DOHH2 (cell line): ENCODE measurements around the gene MZT2A.

Experiments used
- EZH2phosphoT487 ChIP-seq: fragments of 200-600 bp; sonication (generic); IDR thresholded peaks from 2 replicates; pipeline ENCODE4 v1.6.1; 2017; ENCODE audit warnings: borderline replicate concordance, mild to moderate bottlenecking, antibody characterized with exemption, low read length, moderate library complexity, mixed read lengths
- TF ChIP-seq, protein P1 (sequence below): fragments of 200-600 bp; sonication (generic); IDR thresholded peaks from one replicate; pipeline ENCODE4 v1.5.1; 2014; ENCODE audit warnings: antibody characterized with exemption, mild to moderate bottlenecking, low read depth, low read length; ENCODE audit not compliant: poor library complexity, severe bottlenecking

DNA sequence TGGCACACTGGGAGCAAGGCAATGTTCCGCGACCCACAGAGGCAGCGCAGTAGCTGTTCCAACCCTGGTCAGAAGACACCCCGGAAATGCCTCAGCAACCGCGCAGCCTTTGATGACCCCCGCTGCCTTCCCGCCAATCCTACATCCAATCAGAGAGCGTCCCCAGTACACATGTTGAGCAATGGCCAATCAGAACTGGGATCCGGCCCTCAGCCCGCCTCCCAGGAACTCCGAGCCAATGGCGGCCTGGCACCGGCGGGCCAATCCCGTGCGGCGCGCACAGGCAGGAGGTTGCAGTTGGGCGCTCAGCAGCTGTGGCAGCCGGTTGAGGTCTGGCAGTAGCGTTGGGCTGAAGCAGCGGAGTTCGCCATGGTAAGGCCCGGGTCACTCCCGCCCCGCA lies 16.4 kb downstream of the MZT2A start, which contains the start of gene TUBA3D:
- TF ChIP-seq, protein P1, sequence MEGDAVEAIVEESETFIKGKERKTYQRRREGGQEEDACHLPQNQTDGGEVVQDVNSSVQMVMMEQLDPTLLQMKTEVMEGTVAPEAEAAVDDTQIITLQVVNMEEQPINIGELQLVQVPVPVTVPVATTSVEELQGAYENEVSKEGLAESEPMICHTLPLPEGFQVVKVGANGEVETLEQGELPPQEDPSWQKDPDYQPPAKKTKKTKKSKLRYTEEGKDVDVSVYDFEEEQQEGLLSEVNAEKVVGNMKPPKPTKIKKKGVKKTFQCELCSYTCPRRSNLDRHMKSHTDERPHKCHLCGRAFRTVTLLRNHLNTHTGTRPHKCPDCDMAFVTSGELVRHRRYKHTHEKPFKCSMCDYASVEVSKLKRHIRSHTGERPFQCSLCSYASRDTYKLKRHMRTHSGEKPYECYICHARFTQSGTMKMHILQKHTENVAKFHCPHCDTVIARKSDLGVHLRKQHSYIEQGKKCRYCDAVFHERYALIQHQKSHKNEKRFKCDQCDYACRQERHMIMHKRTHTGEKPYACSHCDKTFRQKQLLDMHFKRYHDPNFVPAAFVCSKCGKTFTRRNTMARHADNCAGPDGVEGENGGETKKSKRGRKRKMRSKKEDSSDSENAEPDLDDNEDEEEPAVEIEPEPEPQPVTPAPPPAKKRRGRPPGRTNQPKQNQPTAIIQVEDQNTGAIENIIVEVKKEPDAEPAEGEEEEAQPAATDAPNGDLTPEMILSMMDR = no peak
- no peak for TF ChIP-seq EZH2phosphoT487
